ENCODE data around the gene TCF25. TPM values are rescaled to one million over a fixed set of nuclear protein-coding genes. Genes with fewer than 3 reads are reported as not detected.

TCF25 gene
- total RNA-seq, 1 donor from 2014 or later, result 323 TPM

GRCh38 chr16:89897204-89897603 lies 23.8 kb downstream of the TCF25 start:
- no peak for TF ChIP-seq CTCF (IDR thresholded peaks at IDR 0.05; ENCODE audit: unreplicated experiment)
- H3K36me3 Mint-ChIP-seq, result peaks cover 28% of the 10 kb centered on the region
- no peak overlapping the region for H3K27ac Mint-ChIP-seq
- DNase-seq (ENCODE audit: low spot score in 2 of 2, unreplicated experiment in 2 of 2), result no peak
- no peaks in the 10 kb centered on the region for H3K9me3 Mint-ChIP-seq
- H3K27me3 Mint-ChIP-seq (ENCODE audit: low read depth), result no peaks in the 10 kb centered on the region
- no peaks in the 10 kb centered on the region for H3K4me1 Mint-ChIP-seq
- H3K4me3 Mint-ChIP-seq, result no peak overlapping the region

GRCh38 chr16:89898201-89898967 lies 25.0 kb downstream of the TCF25 start:
- no peak overlapping the region for H3K27ac Mint-ChIP-seq
- no peak overlapping the region for H3K4me3 Mint-ChIP-seq
- no peaks in the 10 kb centered on the region for H3K27me3 Mint-ChIP-seq (ENCODE audit: low read depth)
- peaks cover 28% of the 10 kb centered on the region for H3K36me3 Mint-ChIP-seq
- H3K9me3 Mint-ChIP-seq, result no peaks in the 10 kb centered on the region
- no peak for TF ChIP-seq CTCF (IDR thresholded peaks at IDR 0.05; ENCODE audit: unreplicated experiment)
- no peaks in the 10 kb centered on the region for H3K4me1 Mint-ChIP-seq
- DNase-seq (ENCODE audit: low spot score in 2 of 2, unreplicated experiment in 2 of 2), result no peak

GRCh38 chr16:89899879-89900481 lies 26.6 kb downstream of the TCF25 start:
- TF ChIP-seq CTCF (IDR thresholded peaks at IDR 0.05; ENCODE audit: unreplicated experiment), result no peak
- peaks cover 32% of the 10 kb centered on the region for H3K36me3 Mint-ChIP-seq
- H3K27me3 Mint-ChIP-seq (ENCODE audit: low read depth), result no peaks in the 10 kb centered on the region
- no peak for DNase-seq (ENCODE audit: low spot score in 2 of 2, unreplicated experiment in 2 of 2)
- H3K4me1 Mint-ChIP-seq, result no peaks in the 10 kb centered on the region
- H3K27ac Mint-ChIP-seq, result no peak overlapping the region
- H3K4me3 Mint-ChIP-seq, result no peak overlapping the region
- H3K9me3 Mint-ChIP-seq, result no peaks in the 10 kb centered on the region

GRCh38 chr16:89900885-89901284 lies 27.5 kb downstream of the TCF25 start:
- TF ChIP-seq CTCF (IDR thresholded peaks at IDR 0.05; ENCODE audit: unreplicated experiment), result no peak
- DNase-seq (ENCODE audit: low spot score in 2 of 2, unreplicated experiment in 2 of 2), result no peak
- no peaks in the 10 kb centered on the region for H3K9me3 Mint-ChIP-seq
- no peak overlapping the region for H3K4me3 Mint-ChIP-seq
- peaks cover 36% of the 10 kb centered on the region for H3K36me3 Mint-ChIP-seq
- H3K27me3 Mint-ChIP-seq (ENCODE audit: low read depth), result no peaks in the 10 kb centered on the region
- H3K27ac Mint-ChIP-seq, result no peak overlapping the region
- no peaks in the 10 kb centered on the region for H3K4me1 Mint-ChIP-seq

- H3K9me3 Mint-ChIP-seq, result no peaks in the 10 kb centered on the region
- peaks cover 45% of the 10 kb centered on the region for H3K36me3 Mint-ChIP-seq
- H3K27ac Mint-ChIP-seq, result no peak overlapping the region
- no peak for TF ChIP-seq CTCF (IDR thresholded peaks at IDR 0.05; ENCODE audit: unreplicated experiment)
- H3K27me3 Mint-ChIP-seq (ENCODE audit: low read depth), result no peaks in the 10 kb centered on the region
- DNase-seq (ENCODE audit: low spot score in 2 of 2, unreplicated experiment in 2 of 2), result no peak
- H3K4me1 Mint-ChIP-seq, result no peaks in the 10 kb centered on the region
- no peak overlapping the region for H3K4me3 Mint-ChIP-seq
Measured at GRCh38 chr16:89902980-89903379, 29.6 kb downstream of the TCF25 start.

All from mesothelial cell of epicardium (in vitro differentiated cells).